Measurements from ENCODE around the gene PANK4.
"Not testable (repeated sequence)": the region's sequence is repeated elsewhere in the genome, so short reads cannot be mapped to it uniquely, and the experiment has no call there.

The PANK4 gene

GRCh38 chr1:2525920-2526823 is at the start of gene PANK4:
Gene PANK4, minus strand, starts transcription at chr1:2526596. Its CDS starts 9 bp downstream, at chr1:2526587.
- peak; percentile 69 to 89 (median 86) for DNase-seq (ENCODE audit: low read depth in 4 of 4, low spot score in 1 of 4)

GRCh38 chr1:2574350-2574749 is 48.0 kb upstream of the PANK4 start:
- DNase-seq (ENCODE audit: low read depth in 4 of 4, low spot score in 1 of 4), result no peak

GRCh38 chr1:2573250-2573920 is 47.0 kb upstream of the PANK4 start:
- no peak for DNase-seq (ENCODE audit: low read depth in 4 of 4, low spot score in 1 of 4)

- DNase-seq (ENCODE audit: low read depth in 4 of 4, low spot score in 1 of 4), result no peak
Observed at GRCh38 chr1:2571348-2571747, 45.0 kb upstream of the PANK4 start.

GRCh38 chr1:2570332-2570731 is 43.9 kb upstream of the PANK4 start:
- DNase-seq (ENCODE audit: low read depth in 4 of 4, low spot score in 1 of 4), result no peak

GRCh38 chr1:2569703-2570102 is 43.3 kb upstream of the PANK4 start:
- DNase-seq (ENCODE audit: low read depth in 4 of 4, low spot score in 1 of 4), result not testable (repeated sequence)

- no peak for DNase-seq (ENCODE audit: low read depth in 4 of 4, low spot score in 1 of 4)
Observed at GRCh38 chr1:2569060-2569459, 42.7 kb upstream of the PANK4 start.

- DNase-seq (ENCODE audit: low read depth in 4 of 4, low spot score in 1 of 4), result not testable (repeated sequence)
Observed at GRCh38 chr1:2568187-2568816, 41.9 kb upstream of the PANK4 start.

- DNase-seq (ENCODE audit: low read depth in 4 of 4, low spot score in 1 of 4), result no peak
Observed at GRCh38 chr1:2567083-2567679, 40.8 kb upstream of the PANK4 start.

- DNase-seq (ENCODE audit: low read depth in 4 of 4, low spot score in 1 of 4), result no peak
Observed at GRCh38 chr1:2566101-2567045, 40.0 kb upstream of the PANK4 start.

- DNase-seq (ENCODE audit: low read depth in 4 of 4, low spot score in 1 of 4), result no peak
Observed at GRCh38 chr1:2564815-2565374, 38.5 kb upstream of the PANK4 start.

- no peak for DNase-seq (ENCODE audit: low read depth in 4 of 4, low spot score in 1 of 4)
Observed at GRCh38 chr1:2564006-2564814, 37.8 kb upstream of the PANK4 start.

- no peak for DNase-seq (ENCODE audit: low read depth in 4 of 4, low spot score in 1 of 4)
Observed at GRCh38 chr1:2563205-2563604, 36.8 kb upstream of the PANK4 start.

- DNase-seq (ENCODE audit: low read depth in 4 of 4, low spot score in 1 of 4), result no peak
Observed at GRCh38 chr1:2561898-2562895, 35.8 kb upstream of the PANK4 start.

- DNase-seq (ENCODE audit: low read depth in 4 of 4, low spot score in 1 of 4), result no peak
Observed at GRCh38 chr1:2561446-2561845, 35.0 kb upstream of the PANK4 start.

- DNase-seq (ENCODE audit: low read depth in 4 of 4, low spot score in 1 of 4), result no peak
Observed at GRCh38 chr1:2560299-2561073, 34.1 kb upstream of the PANK4 start.

All from stimulated activated CD4-positive, alpha-beta T cell treated with anti-CD3 and anti-CD28 coated beads, Interleukin-1b, Interleukin-23, amount 100 ng/mL, for 24 hours (primary cell).